ENCODE results near the gene HDLBP.

HDLBP gene

GRCh38 chr2:241255542-241256167 is 59.8 kb downstream of the HDLBP start:
- no peak overlapping the region for H3K4me3 ChIP-seq (ENCODE audit: low read depth, low read length)
- TF ChIP-seq CTCF (IDR thresholded peaks at IDR 0.05; ENCODE audit: borderline replicate concordance, insufficient read depth, low read depth, low read length), result no peak

GRCh38 chr2:241254904-241255351 is 60.5 kb downstream of the HDLBP start:
- TF ChIP-seq CTCF (IDR thresholded peaks at IDR 0.05; ENCODE audit: borderline replicate concordance, insufficient read depth, low read depth, low read length), result no peak
- H3K4me3 ChIP-seq (ENCODE audit: low read depth, low read length), result no peak overlapping the region

- H3K4me3 ChIP-seq (ENCODE audit: low read depth, low read length), result no peak overlapping the region
- no peak for TF ChIP-seq CTCF (IDR thresholded peaks at IDR 0.05; ENCODE audit: borderline replicate concordance, insufficient read depth, low read depth, low read length)
Measured at GRCh38 chr2:241252778-241253475, 62.5 kb downstream of the HDLBP start.

GRCh38 chr2:241249654-241250053 is 65.8 kb downstream of the HDLBP start:
- no peak for TF ChIP-seq CTCF (IDR thresholded peaks at IDR 0.05; ENCODE audit: borderline replicate concordance, insufficient read depth, low read depth, low read length)
- no peak overlapping the region for H3K4me3 ChIP-seq (ENCODE audit: low read depth, low read length)

GRCh38 chr2:241248897-241249296 is 66.6 kb downstream of the HDLBP start:
- no peak overlapping the region for H3K4me3 ChIP-seq (ENCODE audit: low read depth, low read length)
- TF ChIP-seq CTCF (IDR thresholded peaks at IDR 0.05; ENCODE audit: borderline replicate concordance, insufficient read depth, low read depth, low read length), result no peak

- no peak for TF ChIP-seq CTCF (IDR thresholded peaks at IDR 0.05; ENCODE audit: borderline replicate concordance, insufficient read depth, low read depth, low read length)
- no peak overlapping the region for H3K4me3 ChIP-seq (ENCODE audit: low read depth, low read length)
Measured at GRCh38 chr2:241248289-241248688, 67.2 kb downstream of the HDLBP start.

GRCh38 chr2:241244368-241244767 is 71.1 kb downstream of the HDLBP start:
- no peak overlapping the region for H3K4me3 ChIP-seq (ENCODE audit: low read depth, low read length)
- no peak for TF ChIP-seq CTCF (IDR thresholded peaks at IDR 0.05; ENCODE audit: borderline replicate concordance, insufficient read depth, low read depth, low read length)
